ENCODE data around the gene COG5. TPM values are rescaled to one million over a fixed set of nuclear protein-coding genes. Genes with fewer than 3 reads are reported as not detected.

Gene COG5
- total and polyA plus RNA-seq, 9 of the 15 experiments (the other 6 are each of a cell fraction or from before 2014, with no cell fraction given) = 15.3 to 75.1 (median 56.4) TPM

DNA sequence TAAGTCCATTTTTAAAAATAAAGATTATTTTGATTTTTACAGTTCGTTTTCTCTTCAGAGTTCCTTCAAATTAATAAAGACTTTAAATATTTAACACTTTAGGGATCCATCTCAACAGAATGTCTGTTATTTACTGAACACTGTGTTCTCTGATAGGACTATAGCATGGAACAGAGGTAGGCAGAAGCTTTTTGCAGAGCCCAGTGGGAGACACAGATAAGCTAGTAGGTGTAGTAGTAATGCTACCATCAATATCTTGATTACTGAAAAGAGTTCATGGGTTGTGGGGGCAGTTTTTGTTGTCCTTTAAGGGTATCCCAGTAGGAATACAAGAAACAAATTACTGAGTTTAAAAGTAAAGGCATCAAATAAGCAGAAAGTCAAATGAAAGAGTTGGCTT lies 254.4 kb downstream of the COG5 start (continued):
- TF ChIP-seq HNRNPK (IDR thresholded peaks at IDR 0.05; ENCODE audit: low read depth, low read length, poor library complexity, severe bottlenecking) (no peak), LCOR (CRISPR knock-in tag; IDR thresholded peaks at IDR 0.05) (no peak), SMAD2 (IDR thresholded peaks at IDR 0.05; ENCODE audit: low read depth, low read length) (no peak), ARID1B (IDR thresholded peaks at IDR 0.05) (peak; percentile 82), KLF10 (CRISPR knock-in tag; IDR thresholded peaks at IDR 0.05) (no peak), SMARCA4 (IDR thresholded peaks at IDR 0.05) (peak; percentile 50; the same call in 1 of the 2 replicates), E2F3 (CRISPR knock-in tag; IDR thresholded peaks at IDR 0.05) (no peak), SIN3A (IDR thresholded peaks at IDR 0.05; ENCODE audit: borderline replicate concordance in 2 of 2, control insufficient read depth in 1 of 2, low read depth in 2 of 2, low read length in 2 of 2) (no peak), ZNF408 (CRISPR knock-in tag; IDR thresholded peaks at IDR 0.05; ENCODE audit: low read depth) (no peak), SLC30A9 (CRISPR knock-in tag; IDR thresholded peaks at IDR 0.05) (no peak), DMBX1 (CRISPR knock-in tag; IDR thresholded peaks at IDR 0.05; ENCODE audit: borderline replicate concordance) (no peak), POLR3A (IDR thresholded peaks at IDR 0.05; ENCODE audit: borderline replicate concordance, extremely low read depth, insufficient read depth, insufficient read length) (no peak), CCNT2 (IDR thresholded peaks at IDR 0.05; ENCODE audit: borderline replicate concordance, extremely low read depth, insufficient read length, low read depth, low read length) (no peak), THAP7 (CRISPR knock-in tag; IDR thresholded peaks at IDR 0.05) (no peak), ZBTB8A (IDR thresholded peaks at IDR 0.05; ENCODE audit: partially characterized antibody) (no peak), GABPA (tag; conservative IDR thresholded peaks at IDR 0.05; ENCODE audit: low read depth) (no peak), CBX5 (IDR thresholded peaks at IDR 0.05; ENCODE audit: borderline replicate concordance, low read depth) (no peak), E2F5 (CRISPR knock-in tag; IDR thresholded peaks at IDR 0.05) (no peak), MAFK (IDR thresholded peaks at IDR 0.05; ENCODE audit: low read length) (no peak), FOXO4 (CRISPR knock-in tag; IDR thresholded peaks at IDR 0.05) (no peak), ADNP (tag; IDR thresholded peaks at IDR 0.05) (no peak), TAF1 (IDR thresholded peaks at IDR 0.05; ENCODE audit: control insufficient read depth, extremely low read depth, insufficient read depth, low read length, severe bottlenecking) (no peak), SRSF7 (optimal IDR thresholded peaks at IDR 0.05; ENCODE audit: low read depth, low read length) (no peak), SMAD1 (IDR thresholded peaks at IDR 0.05; ENCODE audit: low read depth, low read length, partially characterized antibody) (no peak), ZNF445 (CRISPR knock-in tag; IDR thresholded peaks at IDR 0.05; ENCODE audit: low read depth) (no peak), ZNF76 (CRISPR knock-in tag; IDR thresholded peaks at IDR 0.05; ENCODE audit: borderline replicate concordance) (no peak)
- TF ChIP-seq, protein P1, sequence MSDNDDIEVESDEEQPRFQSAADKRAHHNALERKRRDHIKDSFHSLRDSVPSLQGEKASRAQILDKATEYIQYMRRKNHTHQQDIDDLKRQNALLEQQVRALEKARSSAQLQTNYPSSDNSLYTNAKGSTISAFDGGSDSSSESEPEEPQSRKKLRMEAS (CRISPR knock-in tag; IDR thresholded peaks at IDR 0.05) = no peak
